ENCODE measurements around the gene CDH23. TPM values are rescaled to one million over a fixed set of nuclear protein-coding genes. Genes with fewer than 3 reads are reported as not detected.

The CDH23 gene
- total RNA-seq, 4 donors from 2014 or later, result 7.1 to 56.2 (median 25.4) TPM

- no peak overlapping the region for H3K27ac ChIP-seq
- H3K27me3 ChIP-seq, result no peaks in the 10 kb centered on the region
- H3K4me3 ChIP-seq, result no peak overlapping the region
- no peaks in the 10 kb centered on the region for H3K4me1 ChIP-seq
- intact Hi-C loops (cut with DNase I; ENCODE audit: low total_unique reads), result no loop called here
- no peak for DNase-seq
- no peaks in the 10 kb centered on the region for H3K9me3 ChIP-seq
- TF ChIP-seq, protein P1, sequence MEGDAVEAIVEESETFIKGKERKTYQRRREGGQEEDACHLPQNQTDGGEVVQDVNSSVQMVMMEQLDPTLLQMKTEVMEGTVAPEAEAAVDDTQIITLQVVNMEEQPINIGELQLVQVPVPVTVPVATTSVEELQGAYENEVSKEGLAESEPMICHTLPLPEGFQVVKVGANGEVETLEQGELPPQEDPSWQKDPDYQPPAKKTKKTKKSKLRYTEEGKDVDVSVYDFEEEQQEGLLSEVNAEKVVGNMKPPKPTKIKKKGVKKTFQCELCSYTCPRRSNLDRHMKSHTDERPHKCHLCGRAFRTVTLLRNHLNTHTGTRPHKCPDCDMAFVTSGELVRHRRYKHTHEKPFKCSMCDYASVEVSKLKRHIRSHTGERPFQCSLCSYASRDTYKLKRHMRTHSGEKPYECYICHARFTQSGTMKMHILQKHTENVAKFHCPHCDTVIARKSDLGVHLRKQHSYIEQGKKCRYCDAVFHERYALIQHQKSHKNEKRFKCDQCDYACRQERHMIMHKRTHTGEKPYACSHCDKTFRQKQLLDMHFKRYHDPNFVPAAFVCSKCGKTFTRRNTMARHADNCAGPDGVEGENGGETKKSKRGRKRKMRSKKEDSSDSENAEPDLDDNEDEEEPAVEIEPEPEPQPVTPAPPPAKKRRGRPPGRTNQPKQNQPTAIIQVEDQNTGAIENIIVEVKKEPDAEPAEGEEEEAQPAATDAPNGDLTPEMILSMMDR (IDR thresholded peaks at IDR 0.05), result no peak
- no peak for TF ChIP-seq POLR2A (IDR thresholded peaks at IDR 0.05)
- H3K36me3 ChIP-seq, result no peaks in the 10 kb centered on the region
These were observed 62.8 kb downstream of the CDH23 start for GRCh38 chr10:71459513-71459912.

GRCh38 chr10:71460615-71461014, 63.9 kb downstream of the CDH23 start:
- Histone ChIP-seq H3K36me3 (no peaks in the 10 kb centered on the region), H3K4me3 (no peak overlapping the region), H3K27me3 (no peaks in the 10 kb centered on the region), H3K9me3 (no peaks in the 10 kb centered on the region), H3K4me1 (no peaks in the 10 kb centered on the region), H3K27ac (no peak overlapping the region)
- intact Hi-C loops (cut with DNase I; ENCODE audit: low total_unique reads), result no loop called here
- DNase-seq, result no peak
- no peak for TF ChIP-seq POLR2A (IDR thresholded peaks at IDR 0.05)
- TF ChIP-seq, protein P1 (IDR thresholded peaks at IDR 0.05), result no peak

- no peak for DNase-seq
- no peaks in the 10 kb centered on the region for H3K4me1 ChIP-seq
- intact Hi-C loops (cut with DNase I; ENCODE audit: low total_unique reads), result no loop called here
- H3K4me3 ChIP-seq, result no peak overlapping the region
- no peak overlapping the region for H3K27ac ChIP-seq
- H3K27me3 ChIP-seq, result no peaks in the 10 kb centered on the region
- no peaks in the 10 kb centered on the region for H3K9me3 ChIP-seq
- no peaks in the 10 kb centered on the region for H3K36me3 ChIP-seq
- no peak for TF ChIP-seq POLR2A (IDR thresholded peaks at IDR 0.05)
- TF ChIP-seq, protein P1 (IDR thresholded peaks at IDR 0.05), result no peak
These were observed 64.7 kb downstream of the CDH23 start for GRCh38 chr10:71461457-71461856.

- DNase-seq, result no peak
- TF ChIP-seq POLR2A (IDR thresholded peaks at IDR 0.05), result no peak
- TF ChIP-seq, protein P1 (IDR thresholded peaks at IDR 0.05), result no peak
- Histone ChIP-seq H3K27ac (no peak overlapping the region), H3K9me3 (no peaks in the 10 kb centered on the region), H3K36me3 (no peaks in the 10 kb centered on the region), H3K4me1 (no peaks in the 10 kb centered on the region), H3K27me3 (no peaks in the 10 kb centered on the region), H3K4me3 (no peak overlapping the region)
- intact Hi-C loops (cut with DNase I; ENCODE audit: low total_unique reads), result no loop called here
These were observed 65.6 kb downstream of the CDH23 start for GRCh38 chr10:71462062-71462935.

GRCh38 chr10:71463111-71463510, 66.4 kb downstream of the CDH23 start:
- no peak for DNase-seq
- no peak overlapping the region for H3K4me3 ChIP-seq
- no peak for TF ChIP-seq POLR2A (IDR thresholded peaks at IDR 0.05)
- TF ChIP-seq, protein P1 (IDR thresholded peaks at IDR 0.05), result no peak
- H3K27ac ChIP-seq, result no peak overlapping the region
- no peaks in the 10 kb centered on the region for H3K27me3 ChIP-seq
- H3K4me1 ChIP-seq, result no peaks in the 10 kb centered on the region
- H3K36me3 ChIP-seq, result no peaks in the 10 kb centered on the region
- intact Hi-C loops (cut with DNase I; ENCODE audit: low total_unique reads), result no loop called here
- no peaks in the 10 kb centered on the region for H3K9me3 ChIP-seq

Measured in uterus (tissue), 4 donors.